Right cardiac atrium (tissue), 5 donors: Measurements from ENCODE around the gene LRG1. TPM values are rescaled to one million over a fixed set of nuclear protein-coding genes. Genes with fewer than 3 reads are reported as not detected.
"Not testable (repeated sequence)": the region's sequence is repeated elsewhere in the genome, so short reads cannot be mapped to it uniquely, and the experiment has no call there.

Experiments used
- ATAC-seq, 2 donors: fragments of 200-7000 bp; cut with Tn5 transposase; one replicate each; pipeline versions ENCODE4 v1.8.0 to v1.9.1; 2020; ENCODE audit warnings: moderate library complexity in 2 of 2, mild to moderate bottlenecking in 1 of 2
- DNase-seq, 3 donors: peaks; one replicate each; pipeline ENCODE4 v3.0.0-alpha.2; 2020
- H3K27ac ChIP-seq: one replicate; pipeline ENCODE4 v1.5.1; 2013; ENCODE audit warnings: mild to moderate bottlenecking, low read length, control low read depth, moderate library complexity
- H3K27me3 ChIP-seq: one replicate; pipeline ENCODE4 v1.6.1; 2013; ENCODE audit not compliant: control insufficient read depth, insufficient read depth
- H3K4me1 ChIP-seq: one replicate; pipeline ENCODE4 v1.6.1; 2013; ENCODE audit warnings: low read length; ENCODE audit not compliant: control insufficient read depth, insufficient read depth
- H3K4me3 ChIP-seq: one replicate; pipeline ENCODE4 v1.5.1; 2013; ENCODE audit warnings: low read length, control low read depth
- H3K9me3 ChIP-seq: one replicate; pipeline ENCODE4 v1.6.1; 2013; ENCODE audit warnings: low read length; ENCODE audit not compliant: control insufficient read depth
- WGBS: extraction: QIAGEN DNeasy Blood & Tissue Kit; methylation state at CpG from one replicate; pipeline ENCODE4 v1.1.7; 2013; 5-methylcytosine and 5-hydroxymethylcytosine counted together
- intact Hi-C, 4 donors: fragments of 100-400 bp; cut with DNase I; formaldehyde crosslinking; loops; one replicate each; pipeline versions ENCODE4 v1.11.0 to v1.14.0; 2022 to 2023
- polyA plus RNA-seq: library from polyadenylated mRNA; stranded (reverse); fragments of 200-250 nt; gene quantifications from one replicate; pipeline ENCODE4 v1.2.3, GENCODE V29; 2013
- total RNA-seq, 4 donors: library from RNA; stranded (reverse); fragmentation: NEBNext Ultra II Directional; extraction: Animal tissue kit (Norgen Biotek cat#: 25700); gene quantifications; one replicate each; pipeline ENCODE4 v1.2.1, GENCODE V29; 2021
- donor health status: healthy with polysubstance abuse.
- donor health status: DM: no; HTN: yes; CAD: no.
- donor health status: DM: no; HTN: no; CAD: no.
- donor health status: DM: no; HTN: yes; CAD: no; lungs with severe emphysema.
- donor health status: DM: yes; HTN: yes; CAD: no.

Gene LRG1
- total and polyA plus RNA-seq, 5 donors: 0.20 to 1.1 (median 0.35) TPM

DNA sequence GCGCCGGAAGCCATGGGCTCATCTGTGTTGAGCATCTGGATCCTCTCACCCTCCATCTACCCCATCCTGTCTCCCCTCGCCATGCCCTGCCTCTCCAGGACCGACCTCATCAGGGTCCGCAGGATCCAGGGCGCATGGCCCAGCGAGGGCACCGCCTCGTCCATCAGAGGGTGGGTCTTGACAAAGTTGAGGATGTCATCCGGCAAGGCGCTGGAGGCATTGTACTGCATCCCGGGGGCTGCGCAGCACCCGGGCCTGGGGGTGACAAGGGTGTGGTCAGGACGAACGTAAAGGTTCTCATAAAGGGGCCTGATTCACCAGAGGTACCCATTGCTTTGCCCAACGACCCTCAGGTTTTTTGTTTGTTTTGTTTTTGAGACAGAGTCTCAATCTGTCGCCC lies 10.2 kb upstream of the LRG1 start:
- Histone ChIP-seq H3K27me3 (no peaks in the 10 kb centered on the region), H3K4me1 (no peaks in the 10 kb centered on the region), H3K27ac (no peak overlapping the region), H3K4me3 (no peak overlapping the region), H3K9me3 (no peaks in the 10 kb centered on the region)
- 91% methylated on average over 18 of the region's 18 CpGs for WGBS
- DNase-seq: no peak
- intact Hi-C loops: no loop called here
- no peak for ATAC-seq

DNA sequence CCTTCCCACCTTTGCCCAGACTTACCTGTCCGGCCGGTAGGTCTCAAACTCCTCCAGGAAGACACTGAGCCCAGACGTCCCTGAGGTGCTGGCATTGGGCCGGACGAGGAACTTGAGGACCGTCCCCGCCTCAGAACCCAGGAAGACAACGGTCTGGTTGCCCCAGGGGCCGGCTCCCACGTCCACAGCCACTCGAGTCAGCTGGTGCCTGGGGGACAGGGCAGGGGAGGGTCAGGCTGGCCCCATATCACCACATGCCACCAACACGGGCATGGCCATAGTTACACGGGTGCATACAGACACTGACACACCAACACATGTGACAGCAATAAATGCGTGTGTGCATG lies 8.4 kb upstream of the LRG1 start:
- intact Hi-C loops: no loop called here
- 76% methylated on average over 14 of the region's 14 CpGs for WGBS

DNA sequence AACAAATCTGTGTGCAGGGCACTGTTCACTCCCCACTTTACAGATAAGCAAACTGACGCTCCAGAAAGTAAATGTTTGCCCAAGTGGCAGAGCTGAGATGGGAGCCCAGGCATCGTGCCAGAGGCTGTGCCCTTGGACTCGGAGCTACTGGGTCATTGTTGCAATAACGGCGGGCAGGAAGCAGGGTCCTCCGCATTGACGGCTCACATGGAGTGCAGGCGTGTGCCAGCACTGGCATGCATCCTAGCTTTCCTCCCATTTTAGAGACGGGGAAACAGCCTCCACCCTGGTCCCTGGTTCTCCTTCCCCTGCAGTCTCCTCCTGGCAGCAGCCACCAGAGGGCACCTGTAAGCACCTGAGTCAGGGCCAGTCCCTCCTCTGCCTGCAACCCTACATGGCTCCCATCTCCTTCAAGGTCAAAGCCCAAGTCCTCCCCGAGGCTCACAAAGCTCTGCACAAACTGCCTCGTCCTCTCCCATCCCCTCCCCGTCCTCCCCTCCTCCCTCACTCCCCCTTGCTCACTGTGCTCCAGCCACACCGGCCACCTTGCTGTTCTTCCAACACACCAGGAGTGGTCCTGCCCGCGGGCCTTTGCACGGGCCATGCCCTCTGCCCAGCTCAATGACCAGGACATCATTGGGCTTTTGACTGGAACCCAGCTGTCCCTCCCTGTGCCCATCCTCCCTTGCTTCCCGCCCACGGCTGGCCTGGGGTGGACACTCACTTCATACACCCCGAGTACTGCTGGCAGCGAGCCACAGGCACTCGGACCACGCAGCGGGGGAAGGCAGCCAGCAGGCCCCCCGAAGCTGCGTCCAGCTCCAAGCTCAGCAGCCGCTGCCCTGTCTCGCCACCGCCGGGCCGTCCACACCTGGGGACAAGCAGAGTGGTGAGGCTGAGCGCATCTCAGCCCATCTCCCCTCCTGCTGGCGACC lies 7.7 kb upstream of the LRG1 start:
- Histone ChIP-seq H3K4me3 (no peak overlapping the region), H3K9me3 (no peaks in the 10 kb centered on the region), H3K27ac (no peak overlapping the region), H3K4me1 (no peaks in the 10 kb centered on the region), H3K27me3 (no peaks in the 10 kb centered on the region)
- ATAC-seq (peak in 1 of 2 donors; percentile 32), DNase-seq (peak in 1 of 3 donors; percentile 75)
- 67% methylated on average over 32 of the region's 32 CpGs for WGBS
- intact Hi-C loops: no loop called here

More for the DNA sequence above, 8.4 kb upstream of the LRG1 start:
- H3K27me3 ChIP-seq: no peaks in the 10 kb centered on the region
- ATAC-seq: no peak
- no peak overlapping the region for H3K27ac ChIP-seq
- H3K4me3 ChIP-seq: no peak overlapping the region
- H3K9me3 ChIP-seq: no peaks in the 10 kb centered on the region
- H3K4me1 ChIP-seq: no peaks in the 10 kb centered on the region
- no peak for DNase-seq

GRCh38 chr19:4543842-4544647 lies 4.2 kb upstream of the LRG1 start:
- DNase-seq: no peak
- Histone ChIP-seq H3K4me3 (no peak overlapping the region), H3K27ac (no peak overlapping the region), H3K27me3 (no peaks in the 10 kb centered on the region), H3K4me1 (no peaks in the 10 kb centered on the region), H3K9me3 (no peaks in the 10 kb centered on the region)
- intact Hi-C loops: no loop called here
- WGBS: 93% methylated on average over 87 of the region's 87 CpGs
- ATAC-seq: no peak

DNA sequence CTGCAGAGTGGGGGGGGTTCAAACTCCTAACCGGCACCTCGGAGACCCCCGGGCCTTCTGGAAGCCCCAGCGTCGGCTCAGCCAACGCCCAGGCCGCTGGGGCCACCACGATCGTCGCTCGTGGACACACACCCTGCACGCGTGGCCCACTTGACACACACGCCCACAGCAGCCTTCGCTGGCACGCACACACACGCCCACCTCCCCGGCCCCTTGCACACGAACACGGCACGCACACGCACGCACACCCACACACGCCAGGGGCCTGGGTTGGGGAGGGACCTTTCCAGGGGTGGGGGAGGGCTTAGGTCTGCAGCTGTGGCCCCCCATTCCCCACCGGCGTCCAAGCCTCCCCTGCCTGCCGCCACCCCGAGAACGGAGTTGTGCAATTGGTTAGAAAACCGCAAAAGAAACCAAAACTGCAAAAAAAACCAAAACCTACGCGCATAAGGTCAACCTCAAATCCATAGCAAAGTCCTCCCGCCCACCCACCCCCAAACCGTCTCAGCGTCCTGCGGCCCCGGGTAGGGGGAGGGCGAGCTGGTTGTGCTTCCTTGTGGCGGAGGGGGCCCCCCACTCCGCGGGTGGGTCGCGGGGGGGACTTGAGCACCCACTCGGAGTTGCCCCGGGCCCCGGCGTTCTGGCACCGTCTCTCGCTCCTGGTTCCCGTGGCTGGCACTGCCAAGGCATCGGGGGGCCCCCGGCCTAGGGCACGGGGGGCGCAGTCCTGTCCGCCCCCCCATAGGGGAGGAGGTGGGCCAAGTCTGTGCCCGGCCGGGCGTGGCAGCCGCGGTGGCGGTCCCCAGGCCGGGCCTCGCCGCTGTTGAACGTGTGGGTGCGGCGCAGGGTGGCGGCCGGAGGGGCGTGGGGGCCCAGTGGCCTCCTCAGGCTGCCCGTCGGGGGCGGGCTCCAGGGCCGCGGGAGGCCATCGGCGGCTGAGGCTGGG lies 3.3 kb upstream of the LRG1 start:
- intact Hi-C loops: no loop called here
- Histone ChIP-seq H3K4me1 (no peaks in the 10 kb centered on the region), H3K27ac (no peak overlapping the region), H3K4me3 (no peak overlapping the region), H3K27me3 (no peaks in the 10 kb centered on the region), H3K9me3 (no peaks in the 10 kb centered on the region)
- 85% methylated on average over 77 of the region's 77 CpGs for WGBS
- ATAC-seq (no peak), DNase-seq (no peak)

- H3K27ac ChIP-seq, ATAC-seq, intact Hi-C loops, DNase-seq, H3K4me3 ChIP-seq, H3K4me1 ChIP-seq, H3K27me3 ChIP-seq, H3K9me3 ChIP-seq: not testable (repeated sequence)
- 88% methylated on average over 12 of the region's 12 CpGs for WGBS
Observed at GRCh38 chr19:4541806-4542145, 1.9 kb upstream of the LRG1 start.

DNA sequence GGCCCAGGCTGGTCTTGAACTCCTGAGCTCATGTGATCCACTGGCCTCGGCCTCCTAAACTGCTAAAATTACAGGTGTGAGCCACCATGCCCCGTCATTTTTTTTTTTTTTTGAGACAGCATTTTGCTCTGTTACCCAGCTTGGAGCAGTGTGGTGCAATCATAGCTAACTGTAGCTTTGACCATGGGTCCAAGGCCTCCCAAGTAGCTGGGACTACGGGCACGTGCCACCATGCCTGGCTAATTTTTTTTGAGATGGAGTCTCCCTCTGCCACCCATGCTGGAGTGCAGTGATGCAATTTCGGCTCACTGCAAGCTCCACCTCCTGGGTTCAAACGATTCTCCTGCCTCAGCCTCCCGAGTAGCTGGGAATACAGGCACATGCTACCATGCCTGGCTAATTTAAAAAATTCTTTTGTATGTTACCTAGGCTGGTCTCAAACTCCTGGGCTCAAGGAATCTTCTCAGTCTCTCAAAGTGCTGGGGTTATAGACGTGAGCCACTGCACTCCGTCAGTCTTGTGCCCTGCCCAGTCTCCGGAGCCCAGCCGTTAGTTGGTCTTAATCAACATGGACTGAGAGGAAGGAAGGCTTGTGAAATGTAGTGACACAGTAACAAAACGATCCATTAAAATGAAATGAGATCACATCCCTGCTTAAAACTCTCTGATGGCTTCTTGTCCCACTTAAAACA lies 1.4 kb upstream of the LRG1 start:
- Histone ChIP-seq H3K9me3 (no peaks in the 10 kb centered on the region), H3K27me3 (no peaks in the 10 kb centered on the region), H3K4me3 (no peak overlapping the region), H3K4me1 (no peaks in the 10 kb centered on the region), H3K27ac (no peak overlapping the region)
- WGBS: 69% methylated on average over 12 of the region's 12 CpGs
- DNase-seq: no peak
- intact Hi-C loops: no loop called here
- no peak for ATAC-seq

- 83% methylated on average over 3 of the region's 3 CpGs for WGBS
- DNase-seq (no peak), ATAC-seq (no peak)
- H3K4me3 ChIP-seq: no peak overlapping the region
- H3K9me3 ChIP-seq: no peaks in the 10 kb centered on the region
- H3K4me1 ChIP-seq: no peaks in the 10 kb centered on the region
- H3K27ac ChIP-seq: no peak overlapping the region
- H3K27me3 ChIP-seq: no peaks in the 10 kb centered on the region
- intact Hi-C loops: no loop called here
Observed at GRCh38 chr19:4539169-4539692, 605 bp downstream of the LRG1 start.

DNA sequence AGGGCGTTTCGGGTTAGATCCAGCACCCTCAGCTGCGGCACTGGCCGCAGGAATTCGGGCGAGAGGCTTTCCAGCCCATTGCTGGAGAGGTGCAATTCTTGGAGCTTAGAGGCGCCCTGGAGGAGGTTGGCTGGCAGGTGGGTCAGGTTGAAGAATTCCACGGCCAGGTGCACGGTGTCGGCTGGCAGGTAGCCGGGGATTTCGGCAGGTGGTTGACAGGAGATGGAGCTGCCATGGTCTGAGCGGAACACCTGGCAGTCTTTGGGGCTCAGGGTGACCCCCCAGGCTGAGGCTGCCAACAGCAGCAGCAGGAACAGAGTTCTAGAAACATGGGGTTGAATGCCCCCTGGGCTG lies 1.3 kb downstream of the LRG1 start:
- Histone ChIP-seq H3K27me3 (no peaks in the 10 kb centered on the region), H3K4me3 (no peak overlapping the region), H3K9me3 (no peaks in the 10 kb centered on the region), H3K4me1 (no peaks in the 10 kb centered on the region), H3K27ac (no peak overlapping the region)
- DNase-seq: peak in 1 of 3 donors; percentile 49
- WGBS: 95% methylated on average over 13 of the region's 13 CpGs
- no peak for ATAC-seq
- intact Hi-C loops: no loop called here

GRCh38 chr19:4537953-4538600 lies 1.8 kb downstream of the LRG1 start:
- peak in 1 of 3 donors; percentile 53 for DNase-seq
- H3K9me3 ChIP-seq: no peaks in the 10 kb centered on the region
- H3K27me3 ChIP-seq: no peaks in the 10 kb centered on the region
- H3K27ac ChIP-seq: no peak overlapping the region
- no peaks in the 10 kb centered on the region for H3K4me1 ChIP-seq
- H3K4me3 ChIP-seq: no peak overlapping the region
- intact Hi-C loops: no loop called here
- ATAC-seq: no peak
- WGBS: 69% methylated on average over 27 of the region's 27 CpGs
